ENCODE measurements around the gene KRT7.

The KRT7 gene

DNA sequence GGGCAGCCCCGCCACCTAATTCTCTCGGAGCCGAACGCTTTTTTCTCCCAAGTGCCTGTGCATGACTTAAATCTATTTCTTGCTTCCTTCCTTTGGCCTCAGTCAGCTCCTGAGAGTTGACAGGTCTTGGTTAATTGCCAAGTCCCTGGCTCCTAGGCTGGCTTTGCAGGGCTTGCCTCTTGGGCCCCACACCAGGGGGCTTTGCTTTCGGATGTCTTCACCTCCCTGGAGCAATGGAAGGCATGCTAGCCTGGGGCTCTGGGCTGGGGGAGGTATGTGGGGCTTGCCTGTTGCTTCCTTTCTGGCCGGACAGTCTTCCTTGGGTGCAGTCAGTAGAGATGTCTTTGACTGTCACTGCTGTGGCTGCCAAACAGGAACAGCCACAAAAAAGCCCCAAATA, 39.1 kb upstream of the KRT7 start:
- Histone ChIP-seq H3K36me3 (ENCODE audit: insufficient read depth, insufficient read length, low read length) (no peaks in the 10 kb centered on the region), H3K4me3 (ENCODE audit: insufficient read length, low read depth) (no peak overlapping the region), H3K4me1 (ENCODE audit: insufficient read depth, insufficient read length) (peaks cover 36% of the 10 kb centered on the region), H3K9me3 (ENCODE audit: insufficient read depth, low read length) (no peaks in the 10 kb centered on the region), H3K9ac (ENCODE audit: insufficient read length, low read depth) (no peak overlapping the region), H3K27me3 (ENCODE audit: insufficient read depth, insufficient read length) (no peaks in the 10 kb centered on the region)
- TF ChIP-seq YY1 (IDR thresholded peaks at IDR 0.05; ENCODE audit: insufficient read depth, insufficient read length) (no peak), SUZ12 (IDR thresholded peaks at IDR 0.05; ENCODE audit: extremely low read depth, insufficient read depth, insufficient read length) (no peak), ZNF274 (IDR thresholded peaks at IDR 0.05; ENCODE audit: low read depth, low read length) (no peak)
- no peak for DNase-seq (ENCODE audit: low read depth, low spot score)

- TF ChIP-seq YY1 (IDR thresholded peaks at IDR 0.05; ENCODE audit: insufficient read depth, insufficient read length) (no peak), SUZ12 (IDR thresholded peaks at IDR 0.05; ENCODE audit: extremely low read depth, insufficient read depth, insufficient read length) (no peak), ZNF274 (IDR thresholded peaks at IDR 0.05; ENCODE audit: low read depth, low read length) (no peak)
- no peaks in the 10 kb centered on the region for H3K9me3 ChIP-seq (ENCODE audit: insufficient read depth, low read length)
- no peaks in the 10 kb centered on the region for H3K27me3 ChIP-seq (ENCODE audit: insufficient read depth, insufficient read length)
- no peaks in the 10 kb centered on the region for H3K36me3 ChIP-seq (ENCODE audit: insufficient read depth, insufficient read length, low read length)
- no peak overlapping the region for H3K9ac ChIP-seq (ENCODE audit: insufficient read length, low read depth)
- H3K4me3 ChIP-seq (ENCODE audit: insufficient read length, low read depth): no peak overlapping the region
- no peak for DNase-seq (ENCODE audit: low read depth, low spot score)
- H3K4me1 ChIP-seq (ENCODE audit: insufficient read depth, insufficient read length): peaks cover 40% of the 10 kb centered on the region
These were observed 37.8 kb upstream of the KRT7 start for GRCh38 chr12:52195065-52195730.

DNA sequence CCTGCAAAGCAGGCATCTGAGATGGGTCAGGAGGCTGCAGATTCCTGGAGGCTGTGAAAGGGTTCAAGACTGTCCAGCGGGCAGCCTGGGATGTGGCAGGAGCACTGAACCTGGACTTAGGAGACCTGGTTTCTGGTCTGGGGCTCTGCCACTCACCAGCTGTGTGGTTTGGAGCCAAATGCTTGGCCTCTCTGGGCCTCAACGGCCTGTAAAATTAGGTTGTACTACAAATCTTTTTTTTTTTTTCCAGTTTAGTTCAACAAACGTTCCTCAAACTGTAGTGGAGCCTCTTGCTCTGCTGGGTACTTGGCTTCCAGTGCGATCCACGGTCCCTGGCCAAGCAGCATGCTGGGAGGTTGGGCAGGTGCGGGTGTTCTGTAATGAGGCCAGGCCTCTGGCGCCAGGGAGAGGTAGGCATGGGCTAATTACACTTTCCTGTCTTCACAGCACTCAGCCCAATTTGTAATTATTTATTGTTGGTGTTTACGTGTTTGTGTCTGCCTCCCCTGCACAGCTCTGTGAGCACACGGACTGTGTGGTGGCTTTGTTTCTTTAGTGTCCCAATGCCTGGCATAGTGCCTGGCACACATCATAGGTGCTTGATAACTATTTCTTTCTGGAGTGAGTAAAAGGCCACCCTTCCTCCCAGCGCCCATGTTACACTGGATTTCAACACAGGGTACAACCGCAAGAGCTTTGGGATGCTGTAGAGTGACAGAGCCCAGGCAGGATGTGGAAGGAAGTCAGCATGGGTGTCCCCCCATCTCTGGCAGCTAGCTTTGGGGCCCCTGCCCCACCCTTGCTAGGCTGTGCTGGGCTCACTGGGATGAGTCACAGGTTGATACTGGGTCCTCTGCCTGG, 35.4 kb upstream of the KRT7 start:
- Histone ChIP-seq H3K4me3 (ENCODE audit: insufficient read length, low read depth) (no peak overlapping the region), H3K27me3 (ENCODE audit: insufficient read depth, insufficient read length) (no peaks in the 10 kb centered on the region), H3K9ac (ENCODE audit: insufficient read length, low read depth) (no peak overlapping the region), H3K9me3 (ENCODE audit: insufficient read depth, low read length) (no peaks in the 10 kb centered on the region), H3K4me1 (ENCODE audit: insufficient read depth, insufficient read length) (peaks cover 43% of the 10 kb centered on the region), H3K36me3 (ENCODE audit: insufficient read depth, insufficient read length, low read length) (no peaks in the 10 kb centered on the region)
- no peak for DNase-seq (ENCODE audit: low read depth, low spot score)
- no peak for TF ChIP-seq SUZ12 (IDR thresholded peaks at IDR 0.05; ENCODE audit: extremely low read depth, insufficient read depth, insufficient read length)
- TF ChIP-seq YY1 (IDR thresholded peaks at IDR 0.05; ENCODE audit: insufficient read depth, insufficient read length): no peak

GRCh38 chr12:52198454-52199215, 34.4 kb upstream of the KRT7 start:
- no peak for DNase-seq (ENCODE audit: low read depth, low spot score)
- no peak for TF ChIP-seq ZNF274 (IDR thresholded peaks at IDR 0.05; ENCODE audit: low read depth, low read length)
- TF ChIP-seq SUZ12 (IDR thresholded peaks at IDR 0.05; ENCODE audit: extremely low read depth, insufficient read depth, insufficient read length): no peak
- no peak for TF ChIP-seq YY1 (IDR thresholded peaks at IDR 0.05; ENCODE audit: insufficient read depth, insufficient read length)
- Histone ChIP-seq H3K36me3 (ENCODE audit: insufficient read depth, insufficient read length, low read length) (no peaks in the 10 kb centered on the region), H3K9me3 (ENCODE audit: insufficient read depth, low read length) (no peaks in the 10 kb centered on the region), H3K9ac (ENCODE audit: insufficient read length, low read depth) (no peak overlapping the region), H3K4me3 (ENCODE audit: insufficient read length, low read depth) (no peak overlapping the region), H3K27me3 (ENCODE audit: insufficient read depth, insufficient read length) (no peaks in the 10 kb centered on the region), H3K4me1 (ENCODE audit: insufficient read depth, insufficient read length) (peaks cover 46% of the 10 kb centered on the region)

- Histone ChIP-seq H3K36me3 (ENCODE audit: insufficient read depth, insufficient read length, low read length) (no peaks in the 10 kb centered on the region), H3K27me3 (ENCODE audit: insufficient read depth, insufficient read length) (no peaks in the 10 kb centered on the region), H3K4me3 (ENCODE audit: insufficient read length, low read depth) (no peak overlapping the region), H3K9me3 (ENCODE audit: insufficient read depth, low read length) (no peaks in the 10 kb centered on the region), H3K9ac (ENCODE audit: insufficient read length, low read depth) (no peak overlapping the region), H3K4me1 (ENCODE audit: insufficient read depth, insufficient read length) (peaks cover 42% of the 10 kb centered on the region)
- no peak for TF ChIP-seq SUZ12 (IDR thresholded peaks at IDR 0.05; ENCODE audit: extremely low read depth, insufficient read depth, insufficient read length)
- TF ChIP-seq YY1 (IDR thresholded peaks at IDR 0.05; ENCODE audit: insufficient read depth, insufficient read length): no peak
- TF ChIP-seq ZNF274 (IDR thresholded peaks at IDR 0.05; ENCODE audit: low read depth, low read length): no peak
- no peak for DNase-seq (ENCODE audit: low read depth, low spot score)
These were observed 33.6 kb upstream of the KRT7 start for GRCh38 chr12:52199294-52199919.

- no peak overlapping the region for H3K9ac ChIP-seq (ENCODE audit: insufficient read length, low read depth)
- H3K9me3 ChIP-seq (ENCODE audit: insufficient read depth, low read length): no peaks in the 10 kb centered on the region
- H3K4me3 ChIP-seq (ENCODE audit: insufficient read length, low read depth): no peak overlapping the region
- H3K4me1 ChIP-seq (ENCODE audit: insufficient read depth, insufficient read length): peaks cover 34% of the 10 kb centered on the region
- no peaks in the 10 kb centered on the region for H3K36me3 ChIP-seq (ENCODE audit: insufficient read depth, insufficient read length, low read length)
- no peak for TF ChIP-seq ZNF274 (IDR thresholded peaks at IDR 0.05; ENCODE audit: low read depth, low read length)
- no peak for TF ChIP-seq SUZ12 (IDR thresholded peaks at IDR 0.05; ENCODE audit: extremely low read depth, insufficient read depth, insufficient read length)
- no peak for TF ChIP-seq YY1 (IDR thresholded peaks at IDR 0.05; ENCODE audit: insufficient read depth, insufficient read length)
- DNase-seq (ENCODE audit: low read depth, low spot score): no peak
- H3K27me3 ChIP-seq (ENCODE audit: insufficient read depth, insufficient read length): no peaks in the 10 kb centered on the region
These were observed 32.8 kb upstream of the KRT7 start for GRCh38 chr12:52200086-52200780.
